ENCODE data around the gene FREM2.

The FREM2 gene

DNA sequence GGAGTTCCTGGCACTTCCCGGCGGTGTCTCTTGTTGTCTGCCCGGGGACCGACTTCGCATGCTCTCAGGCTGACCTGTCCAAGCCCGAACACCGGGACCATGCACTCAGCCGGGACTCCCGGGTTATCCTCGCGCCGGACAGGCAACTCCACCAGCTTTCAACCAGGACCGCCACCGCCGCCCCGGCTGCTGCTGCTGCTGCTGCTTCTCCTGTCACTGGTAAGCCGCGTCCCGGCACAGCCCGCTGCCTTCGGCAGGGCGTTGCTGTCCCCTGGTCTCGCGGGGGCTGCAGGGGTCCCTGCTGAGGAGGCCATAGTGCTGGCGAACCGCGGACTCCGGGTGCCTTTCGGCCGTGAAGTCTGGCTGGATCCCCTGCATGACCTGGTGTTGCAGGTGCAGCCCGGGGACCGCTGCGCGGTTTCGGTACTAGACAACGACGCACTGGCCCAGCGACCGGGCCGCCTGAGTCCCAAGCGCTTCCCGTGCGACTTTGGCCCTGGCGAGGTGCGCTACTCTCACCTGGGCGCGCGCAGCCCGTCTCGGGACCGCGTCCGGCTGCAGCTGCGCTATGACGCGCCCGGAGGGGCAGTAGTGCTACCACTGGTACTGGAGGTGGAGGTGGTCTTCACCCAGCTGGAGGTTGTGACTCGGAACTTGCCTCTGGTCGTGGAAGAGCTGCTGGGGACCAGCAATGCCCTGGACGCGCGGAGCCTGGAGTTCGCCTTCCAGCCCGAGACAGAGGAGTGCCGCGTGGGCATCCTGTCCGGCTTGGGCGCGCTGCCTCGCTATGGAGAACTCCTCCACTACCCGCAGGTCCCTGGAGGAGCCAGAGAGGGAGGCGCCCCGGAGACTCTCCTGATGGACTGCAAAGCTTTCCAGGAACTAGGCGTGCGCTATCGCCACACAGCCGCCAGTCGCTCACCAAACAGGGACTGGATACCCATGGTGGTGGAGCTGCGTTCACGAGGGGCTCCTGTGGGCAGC, 661 bp downstream of the FREM2 start:
- DNase-seq (ENCODE audit: low read depth), result no peak

DNA sequence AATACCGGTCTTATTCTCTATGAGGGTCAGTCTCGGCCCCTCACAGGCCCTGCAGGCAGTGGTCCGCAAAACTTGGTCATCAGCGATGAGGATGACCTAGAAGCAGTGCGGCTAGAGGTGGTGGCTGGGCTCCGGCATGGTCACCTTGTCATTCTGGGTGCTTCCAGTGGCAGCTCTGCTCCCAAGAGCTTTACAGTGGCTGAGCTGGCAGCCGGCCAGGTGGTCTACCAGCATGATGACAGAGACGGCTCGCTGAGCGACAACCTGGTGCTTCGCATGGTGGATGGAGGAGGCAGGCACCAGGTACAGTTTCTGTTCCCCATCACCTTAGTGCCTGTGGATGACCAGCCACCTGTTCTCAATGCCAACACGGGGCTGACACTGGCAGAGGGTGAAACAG, 1.8 kb downstream of the FREM2 start:
- DNase-seq (ENCODE audit: low read depth), result no peak

DNA sequence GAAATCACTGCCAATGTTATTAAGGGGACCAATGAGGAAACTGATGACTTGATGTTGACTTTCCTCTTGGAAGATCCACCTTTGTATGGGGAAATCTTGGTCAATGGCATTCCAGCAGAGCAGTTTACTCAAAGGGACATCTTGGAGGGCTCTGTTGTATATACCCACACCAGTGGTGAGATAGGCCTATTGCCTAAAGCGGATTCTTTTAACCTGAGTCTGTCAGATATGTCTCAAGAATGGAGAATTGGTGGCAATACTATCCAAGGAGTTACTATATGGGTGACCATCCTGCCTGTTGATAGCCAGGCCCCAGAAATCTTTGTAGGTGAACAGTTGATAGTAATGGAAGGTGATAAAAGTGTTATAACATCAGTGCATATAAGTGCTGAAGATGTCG, 3.4 kb downstream of the FREM2 start:
- DNase-seq (ENCODE audit: low read depth), result no peak

DNA sequence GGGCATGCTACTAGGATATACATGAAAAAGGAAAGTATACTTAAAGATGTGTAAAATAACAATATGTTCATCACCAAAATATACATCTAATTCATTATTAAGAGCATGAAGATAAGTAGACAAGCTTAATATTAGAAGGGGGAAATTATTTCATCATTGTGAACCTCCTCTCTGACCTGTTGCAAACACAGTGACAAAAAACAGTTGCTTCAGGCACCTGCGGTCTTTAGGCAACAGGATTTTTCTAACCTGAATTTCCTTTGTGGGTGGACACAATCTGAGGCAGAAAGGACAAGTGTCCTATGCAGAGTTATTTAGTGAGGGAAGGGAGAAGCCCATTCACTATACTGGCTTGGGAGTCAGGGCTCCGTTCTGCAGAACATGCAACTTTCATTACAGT, 6.3 kb downstream of the FREM2 start:
- no peak for DNase-seq (ENCODE audit: low read depth)

DNA sequence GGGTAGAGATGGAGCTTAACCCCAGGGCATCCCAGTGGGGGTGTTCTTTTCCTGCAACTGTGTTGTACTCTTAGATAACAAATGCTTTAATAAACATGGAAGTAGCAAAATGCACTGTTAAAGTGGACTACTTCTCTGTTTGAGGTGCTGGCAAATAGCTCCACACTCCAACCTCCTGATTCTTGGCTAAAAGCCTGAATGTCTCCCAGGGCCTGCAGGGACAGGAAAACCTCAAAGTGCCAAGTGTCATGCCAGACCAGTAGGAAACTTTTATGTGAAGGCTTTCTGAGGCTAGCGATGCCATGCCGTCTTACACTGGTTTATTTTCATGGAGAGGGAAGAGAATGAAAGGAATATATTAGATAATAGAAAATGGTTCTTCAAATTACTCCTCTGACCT, 6.8 kb downstream of the FREM2 start:
- DNase-seq (ENCODE audit: low read depth), result no peak

DNA sequence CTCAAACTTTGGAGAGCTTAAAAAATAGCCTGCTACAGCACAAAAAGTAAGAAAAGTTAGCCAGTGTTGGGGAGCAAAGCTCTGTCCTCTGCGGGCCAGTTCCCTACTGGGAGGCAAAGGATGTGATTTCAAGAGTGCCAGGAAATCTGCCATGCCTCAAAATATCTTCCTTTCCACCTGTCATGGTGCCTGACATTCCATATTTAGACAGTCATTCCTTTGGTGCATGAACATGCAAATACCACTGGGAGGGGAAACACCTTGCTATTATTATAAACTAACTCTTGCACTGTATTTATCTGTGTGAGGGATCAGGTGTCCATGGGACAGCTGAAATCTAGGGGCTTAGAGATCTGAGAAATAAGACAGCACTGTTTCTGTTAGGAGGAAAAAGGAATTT, 10.3 kb downstream of the FREM2 start:
- DNase-seq (ENCODE audit: low read depth), result no peak

DNA sequence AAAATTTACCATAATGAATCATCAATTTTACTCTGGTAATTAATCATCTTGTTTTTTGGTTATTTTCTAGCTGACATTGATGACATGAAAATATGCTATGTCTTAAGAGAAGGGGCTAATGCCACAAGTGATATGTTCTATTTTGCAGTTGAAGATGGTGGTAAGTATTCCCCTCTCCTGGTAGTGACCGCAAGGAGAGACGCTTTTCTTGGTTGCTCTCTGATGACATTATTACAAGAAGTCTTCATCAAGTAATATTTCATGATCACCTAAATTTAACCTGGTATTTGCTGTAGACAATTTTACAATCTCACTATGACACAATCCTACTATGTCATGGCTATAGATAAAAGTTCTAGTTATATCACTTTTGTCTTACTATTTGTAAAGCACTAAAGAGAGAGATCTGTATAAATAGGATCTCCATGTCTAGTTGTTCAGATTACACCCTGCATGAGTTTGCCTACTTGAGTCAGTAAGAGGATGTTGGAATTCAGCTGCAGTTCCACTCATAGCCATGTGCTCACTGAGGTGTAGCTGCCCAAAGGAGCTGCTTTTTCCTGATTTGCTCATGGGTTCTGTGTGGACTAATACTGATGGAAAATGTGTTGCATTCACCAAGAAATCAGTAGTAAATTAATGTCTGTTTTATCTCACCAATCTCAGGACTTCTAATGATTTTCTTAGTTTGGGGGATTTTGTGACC, 10.9 kb downstream of the FREM2 start:
- no peak for DNase-seq (ENCODE audit: low read depth)

GRCh38 chr13:38700051-38700450, 13.2 kb downstream of the FREM2 start:
- no peak for DNase-seq (ENCODE audit: low read depth)

- DNase-seq (ENCODE audit: low read depth), result no peak
Observed at GRCh38 chr13:38702669-38703068, 15.8 kb downstream of the FREM2 start.

DNA sequence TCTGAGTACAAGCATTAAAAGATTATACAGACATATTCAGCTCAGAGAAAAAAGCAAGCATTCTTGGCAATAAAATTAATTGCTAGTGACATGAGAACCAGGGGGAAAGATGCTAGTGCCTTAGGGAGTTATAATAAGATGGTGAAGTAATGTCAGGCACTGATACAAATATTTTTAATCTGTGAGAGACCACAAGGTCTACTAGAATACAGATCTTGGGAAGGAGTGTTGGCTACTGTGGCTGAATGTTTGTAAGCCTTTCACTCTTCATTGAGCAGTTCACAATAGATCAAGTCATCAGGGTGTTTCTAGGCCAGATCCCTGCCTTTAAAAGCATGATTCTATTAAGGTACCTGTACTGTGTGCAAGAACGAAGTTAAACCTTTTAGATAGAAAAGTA, 16.4 kb downstream of the FREM2 start:
- no peak for DNase-seq (ENCODE audit: low read depth)

- no peak for DNase-seq (ENCODE audit: low read depth)
Observed at GRCh38 chr13:38705365-38705764, 18.5 kb downstream of the FREM2 start.

DNA sequence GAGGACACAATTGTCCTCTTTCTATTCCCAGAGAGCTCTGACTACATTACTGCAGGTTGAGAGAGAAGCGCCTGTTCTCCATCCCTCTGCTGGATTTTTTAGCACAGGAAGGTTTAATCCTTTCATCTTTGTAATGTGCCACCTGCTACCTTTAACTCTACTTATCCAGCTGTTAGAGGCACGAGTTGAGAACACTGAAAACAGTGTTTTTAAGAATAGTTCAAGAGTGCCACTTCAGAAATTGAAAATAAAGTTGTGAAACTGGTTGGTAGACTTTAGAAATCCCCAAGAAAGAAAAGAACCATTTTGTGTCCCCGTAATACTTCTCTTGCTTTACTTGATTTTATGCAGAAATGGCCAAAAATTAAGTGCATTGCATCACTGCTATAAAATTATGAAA, 20.6 kb downstream of the FREM2 start:
- no peak for DNase-seq (ENCODE audit: low read depth)

DNA sequence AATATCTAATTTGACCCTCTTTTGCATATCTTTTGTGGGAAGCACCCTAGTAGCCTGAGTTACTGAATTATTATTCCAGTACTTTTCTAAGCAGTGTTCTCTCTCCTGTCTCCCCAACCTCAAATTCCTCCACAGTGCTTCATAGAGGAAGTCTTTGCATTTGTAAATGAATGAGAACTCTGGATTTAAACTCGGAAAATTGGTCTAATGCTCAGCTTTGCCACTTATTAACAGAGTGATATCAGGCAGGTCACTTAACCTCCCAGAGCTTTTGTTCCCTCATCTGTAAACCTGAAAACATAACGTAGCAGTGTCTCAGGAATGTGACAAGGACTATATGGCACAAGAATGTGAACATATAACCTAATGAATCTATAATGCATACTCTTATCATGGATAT, 26.2 kb downstream of the FREM2 start:
- no peak for DNase-seq (ENCODE audit: low read depth)

DNA sequence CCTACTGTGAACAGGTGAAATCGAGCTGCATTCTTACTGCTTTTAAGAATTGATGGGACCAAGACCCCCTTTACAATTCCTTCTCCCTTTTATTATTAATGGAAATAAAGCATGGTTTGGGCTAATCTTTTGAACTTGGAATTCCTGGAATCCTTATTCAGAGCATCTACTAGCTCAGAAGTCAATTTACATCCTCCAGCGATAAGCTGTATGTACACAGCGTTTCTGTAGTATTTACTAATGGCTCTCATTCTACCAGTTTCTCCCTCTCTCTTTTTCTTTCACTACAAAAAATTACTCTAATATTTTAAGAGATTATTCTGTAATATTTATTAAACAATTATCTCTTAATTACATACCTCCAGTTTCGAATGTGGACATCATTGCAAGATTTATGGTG, 31.5 kb downstream of the FREM2 start:
- DNase-seq (ENCODE audit: low read depth), result no peak

DNA sequence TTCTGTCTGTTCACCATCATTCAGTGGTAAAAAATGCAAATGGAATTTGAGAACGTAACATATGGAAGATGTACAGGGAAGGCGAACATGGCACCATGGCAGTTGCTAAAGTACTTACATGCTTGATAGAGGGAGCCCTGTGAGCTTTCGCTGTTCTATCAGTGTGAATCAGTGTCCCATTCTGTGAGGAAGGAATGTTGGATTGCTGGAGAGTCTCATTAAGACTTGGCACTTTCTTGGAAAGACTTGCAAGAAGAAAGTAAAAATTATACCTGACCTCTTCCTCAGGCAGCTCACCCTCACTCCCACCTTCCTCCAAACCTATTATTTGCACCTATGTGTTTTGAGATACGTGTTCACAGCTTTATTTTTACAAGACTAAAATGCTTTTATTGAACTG, 43.5 kb downstream of the FREM2 start:
- DNase-seq (ENCODE audit: low read depth), result no peak

DNA sequence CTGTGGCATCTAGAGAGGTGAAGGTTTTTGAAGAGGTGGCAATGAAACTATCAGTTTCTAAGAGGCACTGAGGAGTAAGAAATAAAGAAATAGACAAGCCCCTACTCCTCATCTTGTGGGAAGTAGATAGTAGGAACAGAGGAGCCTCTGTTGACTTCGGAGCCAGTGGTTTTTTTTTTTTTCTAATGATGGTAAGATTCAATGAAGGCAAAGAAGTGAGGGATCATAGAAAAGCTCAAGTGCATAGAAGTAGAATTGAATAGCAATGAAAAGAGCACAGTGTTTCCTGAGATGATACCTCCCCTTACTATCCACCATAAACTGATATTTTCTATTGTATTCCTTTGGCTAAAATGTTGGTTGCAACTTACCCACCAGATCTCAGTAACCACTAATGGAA, 46.3 kb downstream of the FREM2 start:
- no peak for DNase-seq (ENCODE audit: low read depth)

DNA sequence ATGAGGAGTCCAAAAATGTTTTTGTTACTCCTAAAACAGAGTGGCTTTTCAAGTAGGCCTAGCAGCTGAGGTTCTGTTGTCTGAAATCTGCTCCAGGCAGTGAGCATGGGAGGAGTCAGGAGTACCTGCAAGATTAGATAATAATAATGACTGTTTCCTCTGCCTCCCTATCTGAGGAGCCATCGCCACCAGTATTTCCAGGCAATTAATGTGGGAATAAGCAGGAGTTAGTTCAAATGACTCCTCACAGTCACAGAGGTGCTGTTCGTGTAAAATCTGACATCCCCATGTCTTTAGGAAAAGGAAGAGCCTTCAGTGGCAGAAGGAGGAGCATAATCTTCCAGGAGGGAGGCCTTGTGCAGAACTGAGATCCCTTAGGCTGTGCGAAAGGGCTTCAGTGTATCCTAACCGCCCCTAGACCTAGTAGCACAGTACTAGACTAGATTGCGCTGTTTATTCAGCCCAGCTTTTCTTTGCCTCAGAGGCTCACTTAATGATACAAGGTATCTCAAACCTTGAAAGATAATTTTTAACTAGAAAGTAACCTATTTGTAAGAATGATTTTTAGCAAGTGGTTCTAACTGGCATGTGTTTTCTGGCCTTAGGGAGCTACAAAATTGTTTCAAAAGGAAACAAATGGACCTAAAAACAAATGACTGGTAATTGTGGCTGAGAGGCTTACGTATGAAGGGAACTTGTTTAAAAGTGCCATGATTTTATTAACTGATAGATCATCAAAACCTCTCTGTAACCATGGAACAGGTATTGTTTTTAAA, 49.0 kb downstream of the FREM2 start:
- no peak for DNase-seq (ENCODE audit: low read depth)

GRCh38 chr13:38743466-38743865, 56.6 kb downstream of the FREM2 start:
- DNase-seq (ENCODE audit: low read depth), result no peak

GRCh38 chr13:38752686-38753085, 65.8 kb downstream of the FREM2 start:
- no peak for DNase-seq (ENCODE audit: low read depth)

GRCh38 chr13:38753878-38754277, 67.0 kb downstream of the FREM2 start:
- DNase-seq (ENCODE audit: low read depth), result no peak

DNA sequence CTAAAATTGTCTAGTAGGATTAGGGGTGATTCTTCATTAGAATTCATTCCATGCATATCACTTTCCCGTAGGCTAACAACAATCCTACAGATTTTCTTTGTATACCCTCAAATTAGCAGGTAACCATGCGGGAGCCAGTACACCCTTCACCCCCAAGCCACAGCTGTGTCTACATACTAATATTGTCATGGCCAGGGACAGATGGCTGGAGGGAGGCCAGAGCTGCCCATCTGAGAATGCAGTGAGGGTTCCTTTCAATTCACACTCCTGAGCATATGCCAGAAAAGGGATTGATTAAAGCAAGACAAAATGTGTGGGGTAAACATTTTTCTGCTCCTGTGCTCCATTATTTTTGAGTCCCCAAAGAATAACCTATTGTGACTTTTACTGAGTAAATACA, 68.9 kb downstream of the FREM2 start:
- DNase-seq (ENCODE audit: low read depth), result no peak

GRCh38 chr13:38758277-38758676, 71.4 kb downstream of the FREM2 start:
- DNase-seq (ENCODE audit: low read depth), result no peak

DNA sequence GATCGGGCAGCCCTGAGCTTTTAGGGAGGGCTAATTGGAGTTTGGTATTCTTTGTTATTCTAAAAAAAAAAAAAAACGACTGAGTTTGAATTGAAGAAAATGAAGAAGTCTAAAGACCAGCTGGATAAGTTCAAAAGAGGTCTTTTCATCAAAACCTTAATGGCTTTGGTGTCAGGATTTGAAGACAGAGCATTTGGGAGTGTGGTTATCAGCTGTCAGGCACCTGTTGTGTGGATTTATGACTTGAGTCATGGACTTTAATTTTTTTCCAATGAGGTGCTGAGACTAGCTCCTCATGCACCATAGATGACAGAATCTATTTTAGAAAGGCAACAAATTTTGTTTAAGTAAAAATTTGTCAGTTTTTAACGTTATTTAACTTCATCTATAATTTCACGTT, 72.5 kb downstream of the FREM2 start:
- DNase-seq (ENCODE audit: low read depth), result no peak
